Stimulated activated CD4-positive, alpha-beta T cell treated with anti-CD3 and anti-CD28 coated beads, TNF-alpha, amount 100 ng/mL, for 1 hour (primary cell): ENCODE measurements around the gene PRSS12.
"Not testable (repeated sequence)": the region's sequence is repeated elsewhere in the genome, so short reads cannot be mapped to it uniquely, and the experiment has no call there.

Experiments
- DNase-seq, 3 donors: peaks; one replicate each; pipeline ENCODE4 v3.0.0-alpha.2; 2020; ENCODE audit warnings: low read depth in 3 of 3, low spot score in 1 of 3

PRSS12 gene, protein sequence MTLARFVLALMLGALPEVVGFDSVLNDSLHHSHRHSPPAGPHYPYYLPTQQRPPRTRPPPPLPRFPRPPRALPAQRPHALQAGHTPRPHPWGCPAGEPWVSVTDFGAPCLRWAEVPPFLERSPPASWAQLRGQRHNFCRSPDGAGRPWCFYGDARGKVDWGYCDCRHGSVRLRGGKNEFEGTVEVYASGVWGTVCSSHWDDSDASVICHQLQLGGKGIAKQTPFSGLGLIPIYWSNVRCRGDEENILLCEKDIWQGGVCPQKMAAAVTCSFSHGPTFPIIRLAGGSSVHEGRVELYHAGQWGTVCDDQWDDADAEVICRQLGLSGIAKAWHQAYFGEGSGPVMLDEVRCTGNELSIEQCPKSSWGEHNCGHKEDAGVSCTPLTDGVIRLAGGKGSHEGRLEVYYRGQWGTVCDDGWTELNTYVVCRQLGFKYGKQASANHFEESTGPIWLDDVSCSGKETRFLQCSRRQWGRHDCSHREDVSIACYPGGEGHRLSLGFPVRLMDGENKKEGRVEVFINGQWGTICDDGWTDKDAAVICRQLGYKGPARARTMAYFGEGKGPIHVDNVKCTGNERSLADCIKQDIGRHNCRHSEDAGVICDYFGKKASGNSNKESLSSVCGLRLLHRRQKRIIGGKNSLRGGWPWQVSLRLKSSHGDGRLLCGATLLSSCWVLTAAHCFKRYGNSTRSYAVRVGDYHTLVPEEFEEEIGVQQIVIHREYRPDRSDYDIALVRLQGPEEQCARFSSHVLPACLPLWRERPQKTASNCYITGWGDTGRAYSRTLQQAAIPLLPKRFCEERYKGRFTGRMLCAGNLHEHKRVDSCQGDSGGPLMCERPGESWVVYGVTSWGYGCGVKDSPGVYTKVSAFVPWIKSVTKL

GRCh38 chr4:118352843-118353533 lies at the start of gene PRSS12:
Gene PRSS12 (minus strand): TSS chr4:118353003. CDS start chr4:118352720, 283 bp downstream.
- DNase-seq: peak in 2 of 3 donors; percentile 0 to 35

- DNase-seq: no peak
Measured at GRCh38 chr4:118400356-118400755, 47.6 kb upstream of the PRSS12 start.

- DNase-seq: not testable (repeated sequence)
Measured at GRCh38 chr4:118399883-118400282, 47.1 kb upstream of the PRSS12 start.

GRCh38 chr4:118398226-118399090 lies 45.7 kb upstream of the PRSS12 start:
- DNase-seq: no peak

DNA sequence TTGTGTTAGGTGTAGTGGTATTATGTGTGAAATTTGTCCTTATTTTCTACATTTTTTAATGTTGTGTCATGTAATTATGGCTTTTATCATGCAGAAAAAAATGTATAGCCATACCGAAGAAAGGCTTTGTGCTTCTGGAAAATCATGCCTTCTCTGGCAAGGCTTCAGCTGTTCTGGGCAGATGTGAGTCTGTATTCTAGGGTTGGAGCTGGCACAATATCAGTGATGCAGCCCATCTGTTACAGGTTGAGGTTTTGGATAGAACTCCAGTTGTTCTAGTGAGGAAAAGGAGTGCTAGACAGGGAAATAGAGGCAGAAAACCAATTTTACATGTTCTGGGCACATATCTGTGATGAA lies 44.8 kb upstream of the PRSS12 start:
- DNase-seq: no peak

GRCh38 chr4:118396881-118397622 lies 44.2 kb upstream of the PRSS12 start:
- no peak for DNase-seq

GRCh38 chr4:118395057-118395644 lies 42.3 kb upstream of the PRSS12 start:
- no peak for DNase-seq

GRCh38 chr4:118392509-118392908 lies 39.7 kb upstream of the PRSS12 start:
- not testable (repeated sequence) for DNase-seq

GRCh38 chr4:118390121-118390520 lies 37.3 kb upstream of the PRSS12 start:
- no peak for DNase-seq

- no peak for DNase-seq
Measured at GRCh38 chr4:118389721-118390120, 36.9 kb upstream of the PRSS12 start.

DNA sequence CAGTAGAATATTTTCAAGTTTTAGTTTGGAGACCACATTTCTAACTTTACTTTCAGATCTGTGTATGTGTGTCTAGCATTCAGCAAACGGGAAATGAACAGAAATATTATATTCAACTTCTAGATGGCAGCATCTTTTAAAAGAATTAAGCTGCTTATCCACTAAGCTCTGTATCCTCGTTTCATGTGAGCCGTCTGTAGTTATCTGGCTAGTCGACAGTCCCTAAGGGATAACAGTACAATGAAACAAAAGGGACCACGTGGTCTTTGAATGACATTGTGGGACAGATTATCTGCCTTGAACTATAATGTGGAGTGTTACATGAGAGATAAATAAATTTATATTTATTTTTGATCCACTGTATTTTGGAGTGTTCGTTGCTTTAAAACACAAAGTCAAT lies 35.8 kb upstream of the PRSS12 start:
- DNase-seq: no peak

DNA sequence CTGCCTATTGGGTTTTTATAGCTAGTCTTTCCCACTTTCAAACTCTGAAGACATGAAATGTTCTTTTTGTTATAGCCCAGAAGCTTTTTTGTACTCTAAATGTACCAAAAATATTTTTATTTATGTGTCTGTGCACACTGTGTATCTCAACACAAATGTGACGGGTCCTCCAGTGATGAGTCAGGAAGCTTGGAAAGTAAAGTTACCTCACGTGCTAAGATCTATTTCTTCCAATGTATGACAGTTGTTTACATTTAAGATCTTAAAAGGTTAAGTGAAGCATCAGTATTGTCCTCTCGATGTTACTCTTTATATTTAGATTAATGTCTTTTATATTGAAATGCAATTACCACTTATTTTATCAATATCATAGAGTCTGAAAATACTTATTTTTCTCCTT lies 29.1 kb upstream of the PRSS12 start:
- DNase-seq: no peak

DNA sequence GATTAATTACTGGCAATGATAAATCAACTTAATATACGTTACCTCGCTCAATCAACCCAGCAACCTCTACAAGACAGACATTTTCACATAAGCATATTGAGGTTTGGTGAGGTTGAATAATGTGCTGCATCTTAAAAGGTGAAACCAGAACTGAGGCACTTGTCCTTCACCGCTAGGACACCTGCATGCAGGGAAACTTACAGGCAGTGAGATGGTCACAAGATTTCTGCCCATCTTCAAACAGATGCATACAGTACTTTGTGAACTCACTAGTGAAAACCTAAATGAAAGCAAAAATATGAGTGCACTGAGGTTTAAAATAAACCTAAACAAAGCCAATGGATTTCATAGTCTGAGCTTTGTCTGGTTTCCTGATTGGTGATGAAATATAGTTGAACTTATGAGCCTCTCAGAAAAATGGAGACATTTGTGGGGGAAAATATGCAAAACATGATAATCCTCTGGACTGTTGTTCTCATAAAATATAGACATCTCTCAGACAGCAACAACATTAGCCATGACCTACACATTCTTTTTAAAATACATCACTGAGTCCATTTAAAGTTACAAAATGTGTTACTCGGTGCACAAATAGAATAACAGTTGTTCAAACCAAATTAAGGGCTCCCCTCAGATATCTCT lies 20.9 kb upstream of the PRSS12 start:
- DNase-seq: no peak

DNA sequence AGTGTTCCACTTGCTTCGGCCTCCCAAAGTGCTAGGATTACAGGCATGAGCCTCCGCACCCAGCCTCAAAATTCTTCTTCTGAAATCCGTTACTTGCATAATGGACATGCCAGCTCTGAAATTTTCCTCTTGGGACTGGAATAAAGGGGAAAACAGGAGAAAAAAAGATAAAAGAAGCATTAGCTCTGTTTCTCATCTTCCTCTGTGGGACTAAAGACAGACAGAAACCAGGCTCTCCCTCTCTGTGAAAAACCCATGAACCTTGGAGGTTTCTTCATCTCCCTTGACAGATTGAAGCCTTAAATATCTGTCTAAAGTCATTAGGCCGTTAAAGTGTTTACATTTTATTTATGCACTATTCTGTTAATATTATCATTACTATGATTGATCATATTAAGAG lies 19.4 kb upstream of the PRSS12 start:
- no peak for DNase-seq

DNA sequence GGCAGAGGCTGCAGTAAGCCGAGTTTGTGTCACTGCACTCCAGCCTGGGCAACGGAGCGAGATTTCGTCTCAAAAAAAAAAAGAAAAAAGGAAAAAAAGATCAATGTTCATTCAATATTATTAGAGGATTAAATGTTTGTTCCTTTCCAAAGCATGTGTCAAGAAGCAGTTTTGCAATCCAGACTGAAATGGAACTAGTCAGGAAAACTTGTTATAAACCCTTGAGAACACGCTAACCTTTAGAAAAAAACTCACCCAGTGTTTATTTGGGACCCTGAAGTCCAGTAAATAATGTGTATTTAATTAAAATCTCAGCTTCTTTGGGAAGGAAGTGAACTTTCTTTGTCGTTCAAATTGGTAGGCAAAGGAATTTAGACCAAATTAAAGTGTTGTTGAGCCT lies 16.4 kb upstream of the PRSS12 start:
- no peak for DNase-seq

- DNase-seq: no peak
Measured at GRCh38 chr4:118367872-118368271, 15.1 kb upstream of the PRSS12 start.

- DNase-seq: no peak
Measured at GRCh38 chr4:118367361-118367760, 14.6 kb upstream of the PRSS12 start.

GRCh38 chr4:118363166-118363565 lies 10.4 kb upstream of the PRSS12 start:
- DNase-seq: no peak

DNA sequence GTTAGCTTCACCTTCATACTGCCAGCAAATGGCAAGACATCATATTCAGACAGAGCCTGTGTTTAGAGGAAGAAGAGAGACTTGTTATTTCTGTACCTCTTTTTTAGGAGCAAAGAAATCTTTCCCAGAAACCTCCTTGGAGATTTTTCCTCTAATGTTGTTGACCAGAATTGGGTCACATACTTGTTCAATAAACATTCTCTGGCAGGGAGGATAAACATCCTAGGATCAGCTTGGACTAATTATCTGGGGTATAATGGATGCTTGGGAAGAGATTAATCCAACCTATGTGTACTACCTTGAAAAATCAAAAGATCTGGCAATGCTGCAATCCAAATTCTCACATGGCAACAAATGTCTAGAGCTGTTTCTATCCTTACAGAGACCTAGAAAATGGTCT lies 8.4 kb upstream of the PRSS12 start:
- no peak for DNase-seq
